Stimulated activated naive CD8-positive, alpha-beta T cell treated with anti-CD3 and anti-CD28 coated beads, Interleukin-15, amount 100 ng/mL, for 72 hours (primary cell): Measurements from ENCODE around the gene CNN3.

Experiments used
- ATAC-seq: fragments of 150-1000 bp; cut with Tn5 transposase; 2 replicates; pipeline ENCODE4 v1.10.0; 2021; ENCODE audit warnings: mild to moderate bottlenecking, moderate library complexity
- DNase-seq, 2 donors: peaks; one replicate each; pipeline ENCODE4 v3.0.0; 2021 to 2022
- H3K27ac Mint-ChIP-seq, 2 donors: one replicate each; pipeline ENCODE4 v1.8.0; 2022; ENCODE audit warnings: mild to moderate bottlenecking in 2 of 2, mixed read lengths in 2 of 2, moderate library complexity in 2 of 2
- H3K27me3 Mint-ChIP-seq: one replicate; pipeline ENCODE4 v1.8.0; 2022; ENCODE audit warnings: mixed read lengths
- H3K4me1 Mint-ChIP-seq: one replicate; pipeline ENCODE4 v1.8.0; 2022; ENCODE audit warnings: mild to moderate bottlenecking, mixed read lengths
- H3K4me3 Mint-ChIP-seq, 2 donors: one replicate each; pipeline ENCODE4 v1.8.0; 2022; ENCODE audit warnings: mild to moderate bottlenecking in 2 of 2, mixed read lengths in 2 of 2, moderate library complexity in 1 of 2
- H3K9me3 Mint-ChIP-seq, 2 donors: one replicate each; pipeline ENCODE4 v1.8.0; 2022; ENCODE audit warnings: mixed read lengths in 2 of 2

The CNN3 gene

GRCh38 chr1:94866164-94866807 lies 60.6 kb downstream of the CNN3 start:
- Mint-ChIP-seq H3K4me1 (no peaks in the 10 kb centered on the region), H3K4me3 (no peak overlapping the region), H3K27me3 (no peaks in the 10 kb centered on the region)

GRCh38 chr1:94865360-94865759 lies 61.5 kb downstream of the CNN3 start:
- Mint-ChIP-seq H3K4me1 (no peaks in the 10 kb centered on the region), H3K27ac (no peak overlapping the region), H3K27me3 (no peaks in the 10 kb centered on the region), H3K9me3 (no peaks in the 10 kb centered on the region), H3K4me3 (no peak overlapping the region)
- no peak for DNase-seq
- ATAC-seq = no peak

More at GRCh38 chr1:94866164-94866807, 60.6 kb downstream of the CNN3 start:
- ATAC-seq (no peak), DNase-seq (no peak)
- Mint-ChIP-seq H3K9me3 (no peaks in the 10 kb centered on the region), H3K27ac (no peak overlapping the region)

- Mint-ChIP-seq H3K27me3 (no peaks in the 10 kb centered on the region), H3K4me3 (no peak overlapping the region), H3K9me3 (no peaks in the 10 kb centered on the region), H3K4me1 (no peaks in the 10 kb centered on the region), H3K27ac (no peak overlapping the region)
- no peak for ATAC-seq
- no peak for DNase-seq
Observed at GRCh38 chr1:94864821-94865220, 62.1 kb downstream of the CNN3 start.

GRCh38 chr1:94863919-94864318 lies 63.0 kb downstream of the CNN3 start:
- DNase-seq (no peak), ATAC-seq (no peak)
- H3K27ac Mint-ChIP-seq = no peak overlapping the region
- no peaks in the 10 kb centered on the region for H3K9me3 Mint-ChIP-seq
- H3K4me3 Mint-ChIP-seq = no peak overlapping the region
- no peaks in the 10 kb centered on the region for H3K4me1 Mint-ChIP-seq
- H3K27me3 Mint-ChIP-seq = no peaks in the 10 kb centered on the region

GRCh38 chr1:94863297-94863911 lies 63.5 kb downstream of the CNN3 start:
- DNase-seq = no peak
- H3K27ac Mint-ChIP-seq = no peak overlapping the region
- no peak overlapping the region for H3K4me3 Mint-ChIP-seq
- no peak for ATAC-seq
- H3K9me3 Mint-ChIP-seq = no peaks in the 10 kb centered on the region
- no peaks in the 10 kb centered on the region for H3K4me1 Mint-ChIP-seq
- no peaks in the 10 kb centered on the region for H3K27me3 Mint-ChIP-seq

GRCh38 chr1:94862718-94863117 lies 64.2 kb downstream of the CNN3 start:
- ATAC-seq (no peak), DNase-seq (no peak)
- Mint-ChIP-seq H3K27me3 (no peaks in the 10 kb centered on the region), H3K4me3 (no peak overlapping the region), H3K4me1 (no peaks in the 10 kb centered on the region), H3K9me3 (no peaks in the 10 kb centered on the region), H3K27ac (no peak overlapping the region)

- Mint-ChIP-seq H3K4me3 (no peak overlapping the region), H3K27me3 (no peaks in the 10 kb centered on the region), H3K9me3 (no peaks in the 10 kb centered on the region), H3K27ac (no peak overlapping the region), H3K4me1 (no peaks in the 10 kb centered on the region)
- DNase-seq (no peak), ATAC-seq (no peak)
Observed at GRCh38 chr1:94859174-94859573, 67.7 kb downstream of the CNN3 start.

- H3K9me3 Mint-ChIP-seq = no peaks in the 10 kb centered on the region
- DNase-seq (no peak), ATAC-seq (no peak)
- H3K27me3 Mint-ChIP-seq = no peaks in the 10 kb centered on the region
- no peaks in the 10 kb centered on the region for H3K4me1 Mint-ChIP-seq
- no peak overlapping the region for H3K27ac Mint-ChIP-seq
- H3K4me3 Mint-ChIP-seq = no peak overlapping the region
Observed at GRCh38 chr1:94858276-94858675, 68.6 kb downstream of the CNN3 start.

- H3K4me3 Mint-ChIP-seq = no peak overlapping the region
Observed at GRCh38 chr1:94856868-94857267, 70.0 kb downstream of the CNN3 start.

GRCh38 chr1:94856004-94856403 lies 70.9 kb downstream of the CNN3 start:
- H3K27me3 Mint-ChIP-seq = no peaks in the 10 kb centered on the region
- H3K9me3 Mint-ChIP-seq = no peaks in the 10 kb centered on the region
- ATAC-seq = no peak
- no peak for DNase-seq
- H3K4me1 Mint-ChIP-seq = no peaks in the 10 kb centered on the region
- no peak overlapping the region for H3K27ac Mint-ChIP-seq
- no peak overlapping the region for H3K4me3 Mint-ChIP-seq

More at GRCh38 chr1:94856868-94857267, 70.0 kb downstream of the CNN3 start:
- Mint-ChIP-seq H3K9me3 (no peaks in the 10 kb centered on the region), H3K27me3 (no peaks in the 10 kb centered on the region), H3K4me1 (no peaks in the 10 kb centered on the region), H3K27ac (no peak overlapping the region)
- ATAC-seq = no peak
- DNase-seq = no peak

- no peaks in the 10 kb centered on the region for H3K9me3 Mint-ChIP-seq
- DNase-seq (no peak), ATAC-seq (no peak)
- no peaks in the 10 kb centered on the region for H3K27me3 Mint-ChIP-seq
- no peak overlapping the region for H3K27ac Mint-ChIP-seq
- H3K4me3 Mint-ChIP-seq = no peak overlapping the region
- H3K4me1 Mint-ChIP-seq = no peaks in the 10 kb centered on the region
Observed at GRCh38 chr1:94855307-94855700, 71.6 kb downstream of the CNN3 start.

GRCh38 chr1:94854458-94855306 lies 72.2 kb downstream of the CNN3 start:
- DNase-seq (peak; percentile 76 to 77), ATAC-seq (peak; percentile 94)
- Mint-ChIP-seq H3K9me3 (no peaks in the 10 kb centered on the region), H3K27me3 (no peaks in the 10 kb centered on the region), H3K4me3 (no peak overlapping the region), H3K27ac (no peak overlapping the region), H3K4me1 (no peaks in the 10 kb centered on the region)

GRCh38 chr1:94852788-94853187 lies 74.1 kb downstream of the CNN3 start:
- no peaks in the 10 kb centered on the region for H3K4me1 Mint-ChIP-seq
- H3K4me3 Mint-ChIP-seq = no peak overlapping the region
- no peak for DNase-seq
- ATAC-seq = no peak
- H3K9me3 Mint-ChIP-seq = no peaks in the 10 kb centered on the region
- H3K27me3 Mint-ChIP-seq = peaks cover 6% of the 10 kb centered on the region
- H3K27ac Mint-ChIP-seq = no peak overlapping the region

GRCh38 chr1:94851571-94851970 lies 75.3 kb downstream of the CNN3 start:
- Mint-ChIP-seq H3K4me1 (no peaks in the 10 kb centered on the region), H3K27ac (no peak overlapping the region)

More at GRCh38 chr1:94851571-94851970, 75.3 kb downstream of the CNN3 start:
- DNase-seq (no peak), ATAC-seq (no peak)
- H3K4me3 Mint-ChIP-seq = no peak overlapping the region
- peaks cover 6% of the 10 kb centered on the region for H3K27me3 Mint-ChIP-seq
- H3K9me3 Mint-ChIP-seq = no peaks in the 10 kb centered on the region
